Vagina (tissue), 2 donors: ENCODE results near the gene SLC9A9. TPM values are rescaled to one million over a fixed set of nuclear protein-coding genes. Genes with fewer than 3 reads are reported as not detected.
"Not testable (repeated sequence)": the region's sequence is repeated elsewhere in the genome, so short reads cannot be mapped to it uniquely, and the experiment has no call there.

Experiments used
- DNase-seq, 2 donors: peaks; one replicate each; pipeline ENCODE4 v3.0.0-alpha.2; 2017; ENCODE audit errors: extremely low spot score in 2 of 2
- H3K27ac ChIP-seq: fragments of 200-600 bp; sonication (generic); one replicate; pipeline ENCODE4 v1.5.1; 2019
- H3K27me3 ChIP-seq: fragments of 200-600 bp; sonication (generic); one replicate; pipeline ENCODE4 v1.5.1; 2019
- H3K36me3 ChIP-seq, 2 donors: fragments of 200-600 bp; sonication (generic); one replicate each; pipeline ENCODE4 v1.5.1; 2017 to 2019
- H3K4me1 ChIP-seq: fragments of 200-600 bp; sonication (generic); one replicate; pipeline ENCODE4 v1.5.1; 2019
- H3K4me3 ChIP-seq, 2 donors: fragments of 200-600 bp; sonication (generic); 1 replicate in 1 of 2; 2 replicates in 1 of 2; pipeline ENCODE4 v1.5.1; 2016 to 2019
- H3K9me3 ChIP-seq: fragments of 200-600 bp; sonication (generic); one replicate; pipeline ENCODE4 v1.5.1; 2019
- CTCF ChIP-seq, 3 experiments: fragments of 450-650 bp in 2 of 3; fragments of 200-600 bp in 1 of 3; sonication (generic) in 1 of 3; IDR thresholded peaks; one replicate each; pipeline ENCODE4 v1.5.1; 2017 to 2019; ENCODE audit warnings: antibody characterized with exemption in 3 of 3, mild to moderate bottlenecking in 2 of 3, moderate library complexity in 2 of 3
- POLR2A ChIP-seq, 2 donors: fragments of 450-650 bp; IDR thresholded peaks; one replicate each; pipeline ENCODE4 v1.6.1; 2017; ENCODE audit warnings: antibody characterized with exemption in 2 of 2, mild to moderate bottlenecking in 2 of 2, moderate library complexity in 2 of 2
- POLR2AphosphoS5 ChIP-seq, 2 donors: sonication (generic); formaldehyde crosslinking; IDR thresholded peaks; one replicate each; pipeline ENCODE4 v1.9.0; 2017; ENCODE audit warnings: antibody characterized with exemption in 2 of 2, mild to moderate bottlenecking in 2 of 2, low read depth in 1 of 2; ENCODE audit not compliant: insufficient read depth in 1 of 2
- intact Hi-C: fragments of 100-400 bp; cut with DNase I; formaldehyde crosslinking; loops from one replicate; pipeline ENCODE4 v1.15.1; 2023
- total RNA-seq: library from RNA; depleted of rRNA; stranded (reverse); fragments of >200 nt; gene quantifications from one replicate; pipeline ENCODE4 v1.2.3, GENCODE V29; 2016

Gene SLC9A9
- total RNA-seq, 1 donor from 2014 or later, result 30.7 TPM

- intact Hi-C loops, result no loop called here
- H3K27me3 ChIP-seq, result no peaks in the 10 kb centered on the region
- no peaks in the 10 kb centered on the region for H3K9me3 ChIP-seq
- no peak overlapping the region for H3K4me3 ChIP-seq
- H3K27ac ChIP-seq, result no peak overlapping the region
- no peak for DNase-seq
- peaks cover 7% of the 10 kb centered on the region for H3K4me1 ChIP-seq
- no peak for TF ChIP-seq CTCF (IDR thresholded peaks at IDR 0.05)
- TF ChIP-seq POLR2A (IDR thresholded peaks at IDR 0.05), result no peak
- TF ChIP-seq POLR2AphosphoS5 (IDR thresholded peaks at IDR 0.05; ENCODE audit: insufficient read depth in 1 of 2, low read depth in 1 of 2), result no peak
- no peaks in the 10 kb centered on the region for H3K36me3 ChIP-seq
These were observed 564.7 kb downstream of the SLC9A9 start for GRCh38 chr3:143283432-143284128.

- no peak for DNase-seq
- no peak overlapping the region for H3K4me3 ChIP-seq
These were observed 567.3 kb downstream of the SLC9A9 start for GRCh38 chr3:143280984-143281383.

GRCh38 chr3:143279567-143279966, 568.7 kb downstream of the SLC9A9 start:
- H3K4me1 ChIP-seq, H3K27ac ChIP-seq, H3K36me3 ChIP-seq, H3K27me3 ChIP-seq, H3K9me3 ChIP-seq, H3K4me3 ChIP-seq, DNase-seq, intact Hi-C loops: not testable (repeated sequence)

More at GRCh38 chr3:143280984-143281383, 567.3 kb downstream of the SLC9A9 start:
- no peaks in the 10 kb centered on the region for H3K36me3 ChIP-seq
- H3K27ac ChIP-seq, result no peak overlapping the region
- H3K27me3 ChIP-seq, result no peaks in the 10 kb centered on the region
- TF ChIP-seq POLR2A (IDR thresholded peaks at IDR 0.05) (no peak), CTCF (IDR thresholded peaks at IDR 0.05) (no peak), POLR2AphosphoS5 (IDR thresholded peaks at IDR 0.05; ENCODE audit: insufficient read depth in 1 of 2, low read depth in 1 of 2) (no peak)
- peaks cover 7% of the 10 kb centered on the region for H3K4me1 ChIP-seq
- intact Hi-C loops, result no loop called here
- H3K9me3 ChIP-seq, result no peaks in the 10 kb centered on the region

GRCh38 chr3:143278721-143279120, 569.5 kb downstream of the SLC9A9 start:
- intact Hi-C loops, result no loop called here
- TF ChIP-seq POLR2A (IDR thresholded peaks at IDR 0.05), result no peak
- no peak for TF ChIP-seq POLR2AphosphoS5 (IDR thresholded peaks at IDR 0.05; ENCODE audit: insufficient read depth in 1 of 2, low read depth in 1 of 2)
- TF ChIP-seq CTCF (IDR thresholded peaks at IDR 0.05), result no peak

GRCh38 chr3:143277531-143277930, 570.7 kb downstream of the SLC9A9 start:
- no peak overlapping the region for H3K4me3 ChIP-seq
- H3K27me3 ChIP-seq, result no peaks in the 10 kb centered on the region
- no peak for TF ChIP-seq POLR2A (IDR thresholded peaks at IDR 0.05)
- TF ChIP-seq POLR2AphosphoS5 (IDR thresholded peaks at IDR 0.05; ENCODE audit: insufficient read depth in 1 of 2, low read depth in 1 of 2), result no peak
- TF ChIP-seq CTCF (IDR thresholded peaks at IDR 0.05), result no peak
- DNase-seq, result no peak
- H3K36me3 ChIP-seq, result no peaks in the 10 kb centered on the region
- no peak overlapping the region for H3K27ac ChIP-seq
- no peaks in the 10 kb centered on the region for H3K9me3 ChIP-seq
- intact Hi-C loops, result no loop called here
- H3K4me1 ChIP-seq, result no peaks in the 10 kb centered on the region

More at GRCh38 chr3:143278721-143279120, 569.5 kb downstream of the SLC9A9 start:
- peaks cover 7% of the 10 kb centered on the region for H3K4me1 ChIP-seq
- no peak overlapping the region for H3K27ac ChIP-seq
- H3K4me3 ChIP-seq, result no peak overlapping the region
- H3K36me3 ChIP-seq, result no peaks in the 10 kb centered on the region
- DNase-seq, result no peak
- no peaks in the 10 kb centered on the region for H3K9me3 ChIP-seq
- H3K27me3 ChIP-seq, result no peaks in the 10 kb centered on the region
